M059J (cell line): Measurements from ENCODE around the gene NXPH2. TPM values are rescaled to one million over a fixed set of nuclear protein-coding genes. Genes with fewer than 3 reads are reported as not detected.

Experiments used
- DNase-seq: peaks from one replicate; pipeline ENCODE4 v3.0.0-alpha.2; 2012; ENCODE audit warnings: low read depth
- total RNA-seq: library from RNA; depleted of rRNA; stranded (reverse); fragments of >200 nt; shearing (Covaris generic); gene quantifications from 2 replicates; pipeline ENCODE4 v1.2.3, GENCODE V29; 2014

The NXPH2 gene
- total RNA-seq, 1 experiment from 2014 or later, result not detected

DNA sequence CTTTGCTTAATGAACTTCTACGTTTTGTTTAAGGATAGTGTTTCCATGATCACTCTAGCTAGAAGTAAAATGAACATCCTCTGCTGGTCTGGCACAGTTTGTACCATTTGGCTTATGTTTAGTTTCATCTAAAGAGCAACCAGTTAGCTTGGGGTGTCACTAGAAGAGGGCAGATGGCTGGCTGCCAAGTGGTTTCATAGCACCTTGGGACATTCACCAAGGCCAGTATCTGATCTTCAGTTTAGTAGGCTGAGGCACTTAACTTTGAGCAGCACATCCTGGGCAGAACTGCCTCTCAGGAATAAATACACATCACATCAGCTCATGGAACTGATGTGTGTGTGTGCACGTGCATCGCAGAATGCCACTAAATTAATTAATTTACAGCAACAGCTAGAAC lies 68.4 kb downstream of the NXPH2 start:
- DNase-seq, result peak; percentile 21

DNA sequence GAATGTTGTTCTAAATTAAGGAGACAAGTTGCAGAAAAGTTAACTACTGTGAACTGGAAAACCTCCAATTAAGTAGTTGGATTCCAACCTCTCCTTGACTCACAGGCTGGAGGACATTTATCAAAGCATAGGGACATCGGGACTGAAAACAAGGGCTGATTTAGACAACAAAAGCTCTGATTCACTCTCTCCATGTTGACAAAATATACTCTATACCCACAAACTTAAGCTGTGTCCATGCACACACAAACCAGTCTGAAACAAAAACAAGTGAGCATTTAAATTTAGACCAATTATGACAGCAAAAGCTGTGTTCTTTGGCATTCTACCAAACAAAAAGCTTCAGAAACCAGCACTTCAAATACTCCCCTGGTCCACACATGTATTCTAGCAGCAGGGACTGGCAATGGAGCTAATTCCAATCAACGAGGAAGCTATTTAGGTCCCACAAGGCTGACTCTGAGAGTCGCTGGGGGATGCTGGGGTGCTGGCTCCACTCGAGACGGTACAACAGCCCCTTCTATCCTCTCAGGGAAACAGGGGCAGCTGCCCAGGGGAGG lies 71.4 kb downstream of the NXPH2 start:
- DNase-seq, result peak; percentile 70

DNA sequence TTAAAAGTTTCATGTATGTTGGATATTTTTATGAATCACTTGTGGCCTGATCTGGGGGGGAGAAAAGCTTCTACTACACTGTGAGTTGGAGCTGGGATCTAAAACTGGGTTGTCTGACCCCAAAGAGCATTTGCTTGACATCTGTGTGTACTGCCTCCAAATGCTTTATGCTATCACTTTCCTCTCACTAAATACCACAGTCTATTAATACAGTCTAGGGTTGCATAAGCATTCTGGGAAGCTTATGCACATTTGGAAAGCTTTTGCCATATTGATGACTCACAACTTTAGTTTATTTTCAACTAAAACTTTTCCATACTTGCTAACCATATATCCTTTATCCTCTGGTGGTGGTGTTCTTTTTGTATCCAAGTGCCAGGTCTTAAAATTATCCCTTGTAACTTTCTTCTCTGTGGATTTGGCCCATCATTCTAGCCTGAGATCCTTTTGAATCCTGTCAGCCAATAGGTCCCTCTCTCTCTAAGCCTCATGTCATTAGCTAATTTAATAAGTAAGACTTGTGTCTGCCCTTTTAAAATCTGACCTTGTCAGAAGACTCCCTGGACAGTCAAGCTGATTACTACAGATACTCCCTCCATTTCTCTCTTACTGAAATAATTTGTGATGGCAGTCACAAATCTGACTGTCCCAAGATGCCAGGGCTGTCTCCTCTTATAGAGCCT lies 72.7 kb downstream of the NXPH2 start:
- peak; percentile 50 for DNase-seq

DNA sequence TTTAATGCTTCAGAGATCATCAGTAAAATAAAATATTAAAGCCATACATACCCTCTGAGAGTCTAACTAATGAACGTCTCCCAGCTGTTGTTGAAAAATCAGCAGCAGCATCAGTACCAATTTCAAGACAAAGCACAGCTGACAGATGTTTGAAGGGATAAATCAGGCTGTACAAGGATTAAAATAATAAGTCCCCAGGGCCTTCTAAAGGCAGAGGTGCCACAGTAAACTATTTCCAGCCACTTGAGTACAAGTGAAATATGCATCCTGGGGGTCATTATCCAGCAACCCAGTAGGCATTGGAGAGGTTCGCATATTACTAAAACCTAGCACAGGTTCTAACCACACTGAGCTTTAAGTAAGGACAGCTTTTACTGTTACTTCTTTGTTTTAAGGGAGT lies 76.9 kb downstream of the NXPH2 start:
- no peak for DNase-seq

DNA sequence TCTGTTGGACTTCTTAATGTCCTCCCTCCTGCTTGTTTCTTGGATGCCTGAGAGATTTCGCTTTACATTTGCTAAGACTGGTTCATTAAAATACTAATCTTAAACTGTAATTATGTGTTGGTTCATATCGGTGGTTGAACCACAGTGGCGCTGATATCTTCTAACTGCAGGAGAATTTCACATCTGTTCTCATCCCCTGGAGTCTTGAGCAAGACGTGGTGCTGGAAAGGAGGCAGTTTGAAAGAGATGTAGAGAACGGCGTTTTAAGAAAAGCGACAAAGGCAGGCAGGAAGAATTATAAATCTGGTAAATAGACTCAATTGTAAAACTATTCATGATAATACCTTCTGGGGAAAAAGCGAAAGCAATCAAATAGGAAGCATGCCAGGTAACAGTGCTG lies 79.5 kb downstream of the NXPH2 start:
- DNase-seq, result no peak

DNA sequence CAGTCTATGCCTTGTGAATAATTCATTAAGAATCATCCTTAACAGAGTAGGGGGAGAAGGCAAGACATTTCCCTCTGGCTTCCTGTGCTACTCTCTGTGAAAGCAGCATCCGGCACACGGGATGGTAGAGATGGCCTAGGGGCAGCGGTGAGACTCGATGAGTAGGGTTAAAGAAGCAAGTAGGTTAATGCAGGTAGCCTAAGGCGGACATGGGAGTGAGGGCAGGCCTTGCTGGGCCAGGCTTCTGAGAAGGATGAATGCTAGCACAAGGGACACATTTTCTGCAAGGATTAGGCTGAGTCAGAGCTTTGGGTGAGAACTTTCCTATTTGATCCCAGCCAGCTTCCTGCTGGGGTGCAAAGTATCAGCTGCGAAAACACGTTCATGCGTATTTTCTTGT lies 80.8 kb downstream of the NXPH2 start:
- DNase-seq, result no peak

DNA sequence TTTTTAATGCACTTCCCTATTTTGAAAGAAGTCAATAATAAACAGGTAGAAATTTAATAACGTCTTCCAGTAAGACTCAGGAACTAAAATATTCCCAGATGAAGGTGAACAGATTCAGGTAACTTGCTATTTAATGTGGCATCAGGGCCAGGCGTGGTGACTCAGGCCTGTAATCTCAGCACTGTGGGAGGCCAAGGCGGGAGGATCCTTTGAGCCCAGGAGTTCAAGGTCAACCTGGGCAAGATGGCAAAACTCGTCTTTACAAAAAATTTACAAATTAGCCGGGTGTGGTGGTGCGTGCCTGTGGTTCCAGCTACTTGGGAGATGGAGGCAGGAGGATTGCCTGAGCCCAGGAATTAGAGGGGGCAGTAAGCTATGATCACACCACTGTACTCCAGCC lies 81.8 kb downstream of the NXPH2 start:
- no peak for DNase-seq

DNA sequence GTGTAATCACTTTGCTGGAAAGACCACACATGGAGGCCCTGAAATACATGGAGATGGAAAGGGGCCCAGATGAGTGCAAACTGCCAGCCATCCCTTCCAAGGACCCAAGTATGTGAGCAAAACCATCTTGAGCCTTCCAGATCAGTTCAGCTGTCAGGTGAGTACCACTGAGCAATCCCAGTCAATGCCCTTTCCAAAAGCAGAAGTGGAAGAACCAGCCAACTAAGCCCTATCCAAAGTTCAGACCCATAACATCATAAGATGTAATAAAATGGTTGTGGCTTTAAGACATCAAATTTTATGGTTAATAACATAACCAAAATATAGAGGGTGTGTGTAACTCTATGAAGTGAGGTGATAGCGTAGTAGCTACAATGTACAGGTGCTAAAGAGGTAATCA lies 88.5 kb downstream of the NXPH2 start:
- DNase-seq, result no peak

DNA sequence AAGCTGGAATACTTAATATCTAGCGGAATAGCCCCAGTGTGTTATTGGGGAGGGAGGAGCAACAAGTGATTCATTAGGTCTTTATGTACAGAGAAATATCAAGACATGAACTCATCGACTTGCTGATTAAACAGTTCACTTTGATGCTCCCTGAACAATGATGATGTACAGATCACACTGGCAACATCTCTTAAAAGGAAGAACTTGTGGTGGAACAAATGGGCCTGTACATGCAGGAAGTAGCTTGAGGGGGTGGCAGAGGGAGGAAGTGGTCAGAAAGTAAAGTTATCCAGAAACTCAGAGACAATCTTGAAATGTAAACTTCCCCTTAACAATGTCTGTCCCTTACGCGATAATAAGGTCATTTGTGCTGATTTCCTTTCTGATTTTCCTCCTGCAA lies 90.5 kb downstream of the NXPH2 start:
- DNase-seq, result no peak

DNA sequence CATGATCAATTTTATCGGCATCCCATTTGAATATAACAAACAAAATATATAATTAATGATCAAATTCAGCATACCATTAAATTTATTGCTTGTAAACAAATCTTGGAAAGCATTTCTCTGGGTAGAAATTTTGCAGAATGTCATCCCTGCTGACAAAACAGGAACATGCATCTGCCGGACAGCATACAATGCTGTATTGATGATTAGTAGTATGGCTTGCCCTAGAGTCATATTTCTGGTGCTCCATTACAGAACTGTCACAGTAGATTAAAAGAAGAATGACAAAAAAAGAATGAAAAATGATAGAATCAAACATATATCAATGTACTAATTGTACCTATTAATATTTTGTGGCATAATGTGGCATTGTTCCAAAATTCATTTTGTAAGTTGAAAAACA lies 98.0 kb downstream of the NXPH2 start:
- no peak for DNase-seq

DNA sequence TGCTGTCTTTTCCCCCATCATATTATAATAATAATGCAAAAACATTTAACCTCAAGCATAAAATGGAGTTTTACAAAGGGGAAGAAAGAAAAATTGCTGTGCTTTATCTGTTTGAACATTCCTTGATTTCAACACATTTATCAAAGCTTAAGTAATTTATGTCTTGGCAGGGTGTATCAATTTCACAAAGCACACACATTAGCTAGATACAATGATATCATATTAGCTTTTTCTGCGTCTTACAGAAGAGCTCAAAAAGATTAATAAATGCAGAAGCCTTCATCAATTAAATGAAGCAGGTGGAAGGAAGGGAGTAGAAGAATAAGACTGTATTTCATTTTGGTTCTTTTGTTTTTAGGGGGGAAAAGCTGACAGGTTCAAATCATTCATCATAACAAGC lies 103.0 kb downstream of the NXPH2 start:
- DNase-seq, result no peak

DNA sequence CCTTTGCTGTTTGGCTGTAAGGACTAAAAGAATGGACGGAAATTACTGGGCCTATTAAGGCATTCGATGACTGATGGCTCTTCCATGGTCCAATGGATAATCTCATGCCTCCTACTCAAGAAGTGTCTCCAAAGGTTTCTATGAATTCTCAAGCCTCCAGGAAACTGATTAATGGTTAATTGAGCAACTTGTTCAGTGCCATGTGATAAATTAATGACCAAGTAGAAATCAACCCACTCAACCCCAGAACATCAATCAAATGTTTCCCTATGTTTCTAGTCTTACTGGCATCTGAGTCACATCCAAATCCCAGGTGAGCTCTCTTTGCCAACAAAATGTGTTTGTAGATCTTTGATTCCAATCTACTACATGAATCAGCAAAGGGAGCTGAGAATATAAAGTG lies 103.6 kb downstream of the NXPH2 start:
- no peak for DNase-seq

DNA sequence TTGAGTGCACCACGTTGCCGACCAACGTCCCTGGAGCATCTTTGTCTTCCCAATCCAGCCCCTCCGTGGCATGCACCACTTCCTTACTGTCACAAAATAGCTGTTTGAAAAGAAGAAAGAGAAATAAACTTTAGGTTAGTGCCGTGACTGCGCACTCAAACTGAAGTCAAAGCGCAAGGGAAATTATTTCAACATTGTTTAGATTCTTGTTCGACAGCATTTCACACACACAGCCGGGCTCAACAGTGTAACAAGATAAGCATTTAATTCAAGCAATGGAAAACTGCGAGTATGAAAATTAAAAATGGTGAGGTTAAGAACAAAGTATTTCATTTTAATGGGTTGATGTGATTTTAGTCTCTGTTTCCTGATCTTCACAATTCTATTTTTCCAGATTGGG lies 108.6 kb downstream of the NXPH2 start:
- no peak for DNase-seq

DNA sequence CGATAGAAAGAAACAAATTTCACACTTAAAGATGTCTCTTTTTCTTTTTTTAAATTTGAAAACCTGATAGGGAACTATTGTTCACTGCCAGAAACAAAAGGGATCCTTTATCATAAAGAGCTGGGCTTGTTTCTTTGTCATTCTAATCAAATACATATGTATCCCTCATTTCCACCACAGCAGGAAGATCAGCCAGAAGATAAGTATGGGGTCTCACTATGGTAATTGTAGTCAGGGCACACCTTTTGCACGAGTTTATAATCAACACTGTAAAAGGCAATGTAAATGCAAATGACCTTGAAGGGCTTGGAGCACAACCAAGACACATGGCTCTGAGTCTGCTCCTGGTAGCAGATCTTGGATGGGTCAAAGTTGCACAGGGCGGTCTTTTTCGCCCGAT lies 109.5 kb downstream of the NXPH2 start:
- no peak for DNase-seq

DNA sequence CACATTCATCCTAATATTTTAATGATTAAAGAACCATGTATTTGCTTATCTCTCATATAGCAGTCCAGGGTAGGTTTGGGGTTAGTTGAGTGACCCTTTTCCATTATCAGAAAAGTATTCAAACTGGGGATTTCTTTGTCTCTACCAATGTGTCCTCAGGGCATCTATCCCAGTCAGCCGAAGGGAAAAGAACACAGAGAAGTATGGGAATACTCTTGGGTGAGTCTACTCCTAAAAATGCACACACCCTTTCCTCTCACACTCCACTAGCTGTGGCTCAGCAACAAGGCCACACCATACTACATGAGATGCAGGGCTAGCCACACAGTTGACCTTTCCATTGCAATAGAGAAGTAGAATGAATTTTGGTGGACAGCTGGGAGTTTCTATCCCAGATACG lies 114.3 kb downstream of the NXPH2 start:
- peak; percentile 5 for DNase-seq

DNA sequence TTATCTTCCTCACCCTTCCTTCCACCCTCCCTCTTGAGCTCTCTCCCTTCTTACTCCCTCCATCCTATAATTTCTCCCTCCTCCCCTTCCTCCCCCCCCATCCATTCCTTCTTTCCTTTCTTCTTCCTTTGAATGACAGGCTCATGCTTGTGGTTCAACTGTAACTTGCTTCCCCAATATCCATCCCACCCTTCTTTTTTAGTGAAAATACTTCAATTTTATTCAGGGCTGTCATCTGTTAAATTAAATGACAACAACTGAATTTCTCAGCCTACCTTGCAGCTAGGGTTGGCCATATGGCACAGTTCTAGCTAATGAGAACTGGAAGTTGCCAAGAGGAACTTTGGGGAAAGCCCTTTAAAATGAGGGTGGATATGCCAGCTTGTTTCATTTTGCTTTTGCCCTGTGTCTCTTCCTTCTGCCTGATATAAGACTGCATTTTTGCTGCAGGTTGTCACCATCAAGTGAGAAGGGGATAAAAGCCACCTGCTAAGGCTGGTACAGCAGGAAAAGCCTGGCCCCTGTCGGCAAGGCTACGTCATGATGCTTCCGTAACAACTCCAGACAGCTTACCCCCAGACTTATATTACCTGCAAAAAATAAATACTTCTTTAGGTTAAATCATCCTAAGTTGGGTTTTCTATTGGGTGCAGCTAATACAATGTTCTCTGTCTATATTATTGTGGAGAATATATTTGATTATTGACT lies 121.8 kb downstream of the NXPH2 start:
- no peak for DNase-seq

DNA sequence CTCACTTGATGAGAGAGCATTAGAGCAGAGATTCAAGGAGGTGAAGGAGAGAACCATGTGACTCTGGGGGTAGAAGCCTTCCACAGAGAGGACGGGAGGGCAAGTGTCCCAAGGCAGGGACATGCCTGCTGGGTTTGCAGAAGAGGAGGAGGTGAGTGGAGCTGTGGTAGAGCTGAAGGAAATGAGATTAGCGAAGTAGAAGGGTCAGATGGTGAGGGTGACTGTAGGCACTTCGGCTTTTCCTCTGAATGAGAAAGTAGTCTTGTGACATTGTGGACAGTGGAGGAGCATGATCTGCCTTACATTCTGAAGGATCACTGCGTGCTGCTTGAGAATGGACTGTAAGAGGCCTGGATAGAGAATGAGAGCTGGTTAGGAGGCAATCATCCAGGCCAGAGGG lies 126.0 kb downstream of the NXPH2 start:
- DNase-seq, result peak; percentile 1

DNA sequence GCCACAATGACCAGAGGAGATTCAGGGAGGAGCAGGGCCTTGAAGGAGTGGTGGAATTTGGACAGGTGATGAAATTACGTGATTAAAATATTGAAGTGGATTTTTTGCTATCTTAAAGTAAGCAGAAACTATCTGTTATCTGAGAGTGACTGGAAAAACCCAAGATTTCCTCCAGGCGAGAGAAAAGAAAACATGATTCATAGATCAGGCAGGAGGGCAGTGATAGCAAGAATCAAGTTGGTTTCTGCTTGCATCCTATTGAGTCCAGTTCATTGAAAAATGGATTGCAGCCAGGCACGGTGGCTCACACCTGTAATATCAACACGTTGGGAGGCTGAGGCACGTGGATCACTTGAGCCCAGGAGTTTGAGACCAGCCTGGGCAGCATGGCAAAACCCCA lies 127.8 kb downstream of the NXPH2 start:
- peak; percentile 25 for DNase-seq

DNA sequence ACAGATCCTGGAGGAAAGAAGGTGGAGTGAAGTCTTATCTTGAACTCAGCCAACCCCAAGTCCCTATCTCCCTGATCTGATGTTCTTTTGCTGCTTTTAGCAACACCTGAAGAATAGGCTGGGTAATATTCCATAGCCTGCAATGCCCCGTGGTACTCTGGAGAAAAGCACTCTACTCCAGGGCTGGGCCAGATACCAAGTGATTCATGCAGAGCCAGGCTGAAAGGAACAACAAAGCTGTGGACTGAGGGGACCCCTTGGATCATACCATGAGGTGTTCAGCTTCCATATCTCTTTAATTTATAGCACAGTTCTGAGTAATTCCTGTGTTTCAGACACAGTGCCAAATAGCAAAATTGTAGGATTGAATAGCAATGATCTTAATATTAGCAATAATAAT lies 130.6 kb downstream of the NXPH2 start:
- DNase-seq, result peak; percentile 9

DNA sequence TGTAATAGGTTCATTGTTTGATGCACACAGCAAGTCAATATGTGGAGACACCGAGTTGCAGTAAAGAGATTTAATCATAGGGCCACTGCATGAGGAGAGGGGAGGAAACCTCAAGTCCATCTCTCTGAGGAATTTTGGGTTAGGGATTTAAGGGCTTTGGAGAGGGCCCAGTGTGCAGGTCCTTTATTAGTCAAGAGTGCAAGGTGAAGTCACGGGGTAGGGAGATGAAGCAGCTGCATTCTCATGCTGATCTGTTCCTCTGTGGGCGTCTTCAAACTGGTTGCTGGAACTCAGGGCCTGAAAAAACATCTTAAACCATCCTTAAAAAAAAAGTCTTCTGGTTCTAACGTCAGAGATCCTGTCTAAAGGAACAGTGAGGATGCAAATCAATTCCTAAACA lies 131.6 kb downstream of the NXPH2 start:
- no peak for DNase-seq

DNA sequence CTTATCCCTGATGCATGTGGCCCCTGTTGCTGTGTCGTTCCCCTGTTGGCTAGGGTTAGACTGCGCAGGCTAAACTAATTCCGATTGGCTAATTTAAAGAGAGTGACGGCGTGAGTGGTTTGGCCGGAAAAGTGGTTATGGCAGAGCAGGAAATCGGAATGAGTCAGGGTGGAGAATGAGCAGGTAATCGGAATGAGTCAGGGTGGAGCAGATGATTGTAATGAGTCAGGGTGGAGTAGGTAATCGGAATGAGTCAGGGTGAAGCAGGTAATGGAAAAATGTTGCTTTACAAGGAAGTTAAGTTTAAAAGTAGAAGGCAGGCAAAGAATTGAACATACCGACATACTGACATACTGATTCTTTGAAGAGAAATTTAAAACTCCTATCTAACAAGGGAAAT lies 135.4 kb downstream of the NXPH2 start:
- DNase-seq, result peak; percentile 47

DNA sequence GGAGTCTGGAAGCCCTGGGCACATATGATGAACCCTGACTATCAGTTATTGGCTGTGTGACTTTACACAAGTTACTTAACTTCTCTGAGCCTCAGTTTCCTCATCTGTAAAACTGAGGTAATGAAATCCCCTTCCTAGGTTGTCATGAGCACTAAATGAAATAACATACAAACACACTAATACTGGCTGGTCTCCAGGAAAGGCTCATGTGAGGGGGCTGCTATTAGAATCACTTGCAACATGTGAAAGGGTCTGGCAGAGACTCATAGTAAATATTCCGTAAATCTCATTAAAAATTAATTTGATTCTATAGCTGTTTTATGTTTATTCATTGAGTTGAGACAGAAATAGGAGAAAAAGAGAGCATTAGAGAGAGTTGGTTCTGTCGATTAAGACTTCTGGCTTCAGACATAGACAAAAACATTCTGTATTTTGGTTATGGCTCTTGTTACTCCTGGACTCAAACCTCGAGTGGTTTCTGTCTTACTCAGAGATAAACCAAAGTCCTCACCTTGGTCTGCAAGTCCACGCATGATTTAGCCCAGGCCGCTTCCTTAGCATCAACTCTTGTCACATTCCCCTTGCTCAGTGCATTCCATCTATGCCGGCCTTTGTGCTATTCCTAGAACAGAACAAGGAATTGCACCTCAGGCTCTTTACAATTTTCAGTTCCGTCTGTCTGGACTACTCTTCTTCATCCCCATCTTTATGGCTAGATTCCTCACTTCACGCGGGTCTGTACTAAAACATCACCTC lies 139.1 kb downstream of the NXPH2 start:
- DNase-seq, result no peak

DNA sequence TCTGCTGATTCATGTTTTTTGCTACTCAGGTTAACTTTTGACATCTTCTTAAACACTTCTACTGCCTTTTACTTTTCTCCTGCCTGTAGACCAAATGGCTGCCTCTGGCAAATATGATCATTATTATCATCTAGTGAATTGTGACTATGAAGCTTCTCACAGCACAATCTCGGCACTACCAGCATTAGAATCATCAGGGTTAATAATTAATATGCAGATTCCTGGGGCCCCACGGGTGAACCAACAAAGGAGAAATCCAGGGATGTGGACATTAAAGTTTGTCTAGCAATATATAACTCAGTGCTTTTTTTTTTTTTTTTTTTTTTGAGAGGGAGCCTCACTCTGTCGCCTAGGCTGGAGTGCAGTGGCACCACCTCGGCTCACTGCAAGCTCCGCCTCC lies 142.5 kb downstream of the NXPH2 start:
- DNase-seq, result no peak
